ENCODE measurements around the gene KLHL21. TPM values are rescaled to one million over a fixed set of nuclear protein-coding genes. Genes with fewer than 3 reads are reported as not detected.

Gene KLHL21
- total and polyA plus RNA-seq, 9 of the 15 experiments (the other 6 are each of a cell fraction or from before 2014, with no cell fraction given), result 2.1 to 42.1 (median 17.5) TPM

GRCh38 chr1:6612641-6613360 is 10.1 kb upstream of the KLHL21 start (continued):
- TF ChIP-seq, protein P1, sequence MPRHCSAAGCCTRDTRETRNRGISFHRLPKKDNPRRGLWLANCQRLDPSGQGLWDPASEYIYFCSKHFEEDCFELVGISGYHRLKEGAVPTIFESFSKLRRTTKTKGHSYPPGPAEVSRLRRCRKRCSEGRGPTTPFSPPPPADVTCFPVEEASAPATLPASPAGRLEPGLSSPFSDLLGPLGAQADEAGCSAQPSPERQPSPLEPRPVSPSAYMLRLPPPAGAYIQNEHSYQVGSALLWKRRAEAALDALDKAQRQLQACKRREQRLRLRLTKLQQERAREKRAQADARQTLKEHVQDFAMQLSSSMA (CRISPR knock-in tag; IDR thresholded peaks at IDR 0.05), result no peak
- TF ChIP-seq SMARCC2 (IDR thresholded peaks at IDR 0.05; ENCODE audit: low read depth) (0 out of 2 replicates have a peak, but pooled peaks have one; percentile 52), ZNF445 (CRISPR knock-in tag; IDR thresholded peaks at IDR 0.05; ENCODE audit: low read depth) (no peak), PTRF (tag; IDR thresholded peaks at IDR 0.05) (no peak), U2AF1 (optimal IDR thresholded peaks at IDR 0.05; ENCODE audit: low read depth, low read length) (no peak), ARID3A (IDR thresholded peaks at IDR 0.05; ENCODE audit: borderline replicate concordance, low read depth, low read length) (no peak), CBFA2T2 (conservative IDR thresholded peaks at IDR 0.05) (no peak), ETS2 (tag; IDR thresholded peaks at IDR 0.05; ENCODE audit: borderline replicate concordance, poor library complexity, severe bottlenecking) (no peak), MYNN (IDR thresholded peaks at IDR 0.05) (no peak), MYNN (CRISPR knock-in tag; IDR thresholded peaks at IDR 0.05) (no peak), ESRRB (CRISPR knock-in tag; IDR thresholded peaks at IDR 0.05; ENCODE audit: borderline replicate concordance) (no peak), TAF9B (IDR thresholded peaks at IDR 0.05; ENCODE audit: partially characterized antibody) (no peak), ELK3 (CRISPR knock-in tag; IDR thresholded peaks at IDR 0.05) (no peak), NBN (IDR thresholded peaks at IDR 0.05; ENCODE audit: low read depth) (no peak; the same call in 1 of the 2 replicates)
- TF ChIP-seq, protein P2, sequence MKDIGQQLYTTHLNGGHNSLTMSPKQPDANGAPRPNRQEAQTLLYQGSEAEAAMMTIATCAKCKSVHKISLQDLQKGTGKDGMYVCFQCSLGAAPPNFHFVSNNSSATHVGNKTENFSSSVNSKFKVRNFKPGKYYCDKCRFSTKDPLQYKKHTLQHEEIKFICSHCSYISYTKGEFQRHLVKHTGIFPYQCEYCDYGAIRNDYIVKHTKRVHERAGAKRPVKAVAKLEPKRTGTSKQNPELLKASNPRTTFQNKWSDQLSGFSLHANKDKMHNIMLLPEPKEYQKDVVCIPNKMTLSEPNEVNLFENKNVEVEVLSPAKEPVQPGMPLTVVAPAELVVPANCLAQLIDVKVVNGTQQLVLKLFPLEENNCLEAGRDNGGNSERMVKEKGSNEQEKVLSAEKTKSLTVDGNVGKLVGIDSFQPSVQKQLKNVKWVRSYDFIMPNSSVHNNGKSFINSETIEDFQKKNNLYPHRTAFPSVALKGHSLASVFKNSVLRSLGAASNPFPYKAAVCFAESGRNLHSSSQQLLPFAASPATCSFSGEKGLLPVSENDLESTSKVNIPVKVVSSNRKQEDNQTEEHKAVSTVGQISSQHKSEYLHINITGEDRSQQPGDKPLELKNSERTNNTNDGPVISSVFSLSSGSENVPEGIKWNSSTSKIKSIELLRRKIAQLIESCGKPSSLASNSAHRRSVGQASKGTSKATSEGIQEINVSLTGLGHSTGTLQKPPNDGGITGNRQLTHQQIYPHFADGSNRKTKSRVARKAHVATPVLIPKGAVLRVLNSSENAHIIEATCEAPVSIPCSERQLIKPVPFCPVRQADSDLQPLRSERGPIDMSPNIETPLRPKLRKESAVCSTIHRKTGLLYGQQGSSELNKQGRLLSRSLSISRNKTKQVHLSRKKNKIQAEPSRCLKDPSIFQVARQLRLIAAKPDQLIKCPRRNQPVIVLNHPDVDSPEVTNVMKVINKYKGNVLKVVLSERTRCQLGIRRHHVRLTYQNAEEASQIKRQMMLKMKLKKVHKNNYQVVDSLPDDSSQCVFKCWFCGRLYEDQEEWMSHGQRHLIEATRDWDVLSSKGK (CRISPR knock-in tag; IDR thresholded peaks at IDR 0.05), result no peak
- TF ChIP-seq, protein P3, sequence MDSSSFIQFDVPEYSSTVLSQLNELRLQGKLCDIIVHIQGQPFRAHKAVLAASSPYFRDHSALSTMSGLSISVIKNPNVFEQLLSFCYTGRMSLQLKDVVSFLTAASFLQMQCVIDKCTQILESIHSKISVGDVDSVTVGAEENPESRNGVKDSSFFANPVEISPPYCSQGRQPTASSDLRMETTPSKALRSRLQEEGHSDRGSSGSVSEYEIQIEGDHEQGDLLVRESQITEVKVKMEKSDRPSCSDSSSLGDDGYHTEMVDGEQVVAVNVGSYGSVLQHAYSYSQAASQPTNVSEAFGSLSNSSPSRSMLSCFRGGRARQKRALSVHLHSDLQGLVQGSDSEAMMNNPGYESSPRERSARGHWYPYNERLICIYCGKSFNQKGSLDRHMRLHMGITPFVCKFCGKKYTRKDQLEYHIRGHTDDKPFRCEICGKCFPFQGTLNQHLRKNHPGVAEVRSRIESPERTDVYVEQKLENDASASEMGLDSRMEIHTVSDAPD (CRISPR knock-in tag; IDR thresholded peaks at IDR 0.05), result no peak
